ENCODE results near the gene PHLDA2. TPM values are rescaled to one million over a fixed set of nuclear protein-coding genes. Genes with fewer than 3 reads are reported as not detected.

Gene PHLDA2
- 1 to 10 TPM; 1.1 to 3.6 TPM for total RNA-seq

- Mint-ChIP-seq H3K27ac (peak within 1 kb of the TSS; percentile 33), H3K9me3 (ENCODE audit: low read depth) (no peaks in the 10 kb centered on the region), H3K4me3 (peak within 1 kb of the TSS; percentile 64), H3K27me3 (peaks cover 22% of the 10 kb centered on the region), H3K36me3 (no peaks in the 10 kb centered on the region), H3K4me1 (peaks cover 36% of the 10 kb centered on the region)
- CTCF ChIA-PET: interaction anchor here (0.7 to 5.1 kb wide), 19 partner anchors 9 to 395 kb away, joined by 3 to 51 read pairs (median 12); a partner anchor contains a TSS
- ATAC-seq: peak; percentile 40
- peak; percentile 79 for DNase-seq
These were observed at the start of gene PHLDA2 for GRCh38 chr11:2928605-2929530. TSS of gene PHLDA2 (minus strand) at chr11:2929420. CDS start at chr11:2929364, 56 bp downstream.

GRCh38 chr11:2977113-2977512 lies 47.9 kb upstream of the PHLDA2 start:
- ATAC-seq (no peak), DNase-seq (no peak)
- no peaks in the 10 kb centered on the region for H3K27me3 Mint-ChIP-seq
- peak overlapping the region; percentile 10 for H3K27ac Mint-ChIP-seq
- H3K9me3 Mint-ChIP-seq (ENCODE audit: low read depth): no peaks in the 10 kb centered on the region
- H3K36me3 Mint-ChIP-seq: peaks cover 54% of the 10 kb centered on the region
- peaks cover 51% of the 10 kb centered on the region for H3K4me1 Mint-ChIP-seq
- CTCF ChIA-PET: interaction anchor here (2.3 to 3.4 kb wide), 3 partner anchors 12 to 115 kb away, joined by 18 to 41 read pairs (median 22); no protein-coding TSS in a partner anchor
- no peak overlapping the region for H3K4me3 Mint-ChIP-seq

- H3K27me3 Mint-ChIP-seq: no peaks in the 10 kb centered on the region
- ATAC-seq (no peak), DNase-seq (no peak)
- H3K27ac Mint-ChIP-seq: peak overlapping the region; percentile 41
- peaks cover 45% of the 10 kb centered on the region for H3K4me1 Mint-ChIP-seq
- H3K36me3 Mint-ChIP-seq: peaks cover 53% of the 10 kb centered on the region
- CTCF ChIA-PET: interaction anchor here (1.0 to 3.4 kb wide), 14 partner anchors 10 to 115 kb away, joined by 3 to 41 read pairs (median 12); no protein-coding TSS in a partner anchor
- no peaks in the 10 kb centered on the region for H3K9me3 Mint-ChIP-seq (ENCODE audit: low read depth)
- H3K4me3 Mint-ChIP-seq: no peak overlapping the region
These were observed 47.3 kb upstream of the PHLDA2 start for GRCh38 chr11:2976294-2977063.

GRCh38 chr11:2975594-2975993 lies 46.4 kb upstream of the PHLDA2 start:
- Mint-ChIP-seq H3K9me3 (ENCODE audit: low read depth) (no peaks in the 10 kb centered on the region), H3K4me1 (peaks cover 41% of the 10 kb centered on the region), H3K27ac (peak overlapping the region; percentile 64), H3K36me3 (peaks cover 60% of the 10 kb centered on the region), H3K27me3 (no peaks in the 10 kb centered on the region), H3K4me3 (no peak overlapping the region)
- CTCF ChIA-PET: interaction anchor here (0.6 to 3.4 kb wide), 21 partner anchors 8 to 765 kb away, joined by 3 to 41 read pairs (median 7); partner anchors contain the start of gene PHLDA2
- ATAC-seq (peak; percentile 86), DNase-seq (peak; percentile 69)

- H3K4me3 Mint-ChIP-seq: no peak overlapping the region
- ATAC-seq (no peak), DNase-seq (no peak)
- CTCF ChIA-PET: interaction anchor here (0.7 to 3.4 kb wide), 14 partner anchors 9 to 441 kb away, joined by 3 to 41 read pairs (median 10); no protein-coding TSS in a partner anchor
- H3K27ac Mint-ChIP-seq: peak overlapping the region; percentile 5
- H3K27me3 Mint-ChIP-seq: no peaks in the 10 kb centered on the region
- peaks cover 40% of the 10 kb centered on the region for H3K4me1 Mint-ChIP-seq
- H3K9me3 Mint-ChIP-seq (ENCODE audit: low read depth): no peaks in the 10 kb centered on the region
- H3K36me3 Mint-ChIP-seq: peaks cover 71% of the 10 kb centered on the region
These were observed 45.1 kb upstream of the PHLDA2 start for GRCh38 chr11:2974272-2974671.

GRCh38 chr11:2968341-2968900 lies 39.2 kb upstream of the PHLDA2 start:
- no peak overlapping the region for H3K27ac Mint-ChIP-seq

GRCh38 chr11:2964782-2965181 lies 35.6 kb upstream of the PHLDA2 start:
- DNase-seq (no peak), ATAC-seq (no peak)
- Mint-ChIP-seq H3K4me3 (no peak overlapping the region), H3K27me3 (no peaks in the 10 kb centered on the region), H3K9me3 (ENCODE audit: low read depth) (no peaks in the 10 kb centered on the region), H3K36me3 (peaks cover 84% of the 10 kb centered on the region), H3K27ac (no peak overlapping the region), H3K4me1 (peaks cover 25% of the 10 kb centered on the region)
- CTCF ChIA-PET: no interaction called here

More at GRCh38 chr11:2968341-2968900, 39.2 kb upstream of the PHLDA2 start:
- ATAC-seq (no peak), DNase-seq (no peak)
- no peak overlapping the region for H3K4me3 Mint-ChIP-seq
- H3K9me3 Mint-ChIP-seq (ENCODE audit: low read depth): no peaks in the 10 kb centered on the region
- no peaks in the 10 kb centered on the region for H3K27me3 Mint-ChIP-seq
- peaks cover 12% of the 10 kb centered on the region for H3K4me1 Mint-ChIP-seq
- H3K36me3 Mint-ChIP-seq: peaks cover 81% of the 10 kb centered on the region
- CTCF ChIA-PET: interaction anchor here (0.7 to 1.4 kb wide), 4 partner anchors 21 to 435 kb away, joined by 3 to 5 read pairs (median 3); no protein-coding TSS in a partner anchor

- H3K27ac Mint-ChIP-seq: no peak overlapping the region
- H3K4me3 Mint-ChIP-seq: no peak overlapping the region
- no peak for DNase-seq
- no peak for ATAC-seq
- H3K36me3 Mint-ChIP-seq: peaks cover 85% of the 10 kb centered on the region
- CTCF ChIA-PET: no interaction called here
- H3K4me1 Mint-ChIP-seq: peaks cover 25% of the 10 kb centered on the region
- H3K9me3 Mint-ChIP-seq (ENCODE audit: low read depth): no peaks in the 10 kb centered on the region
- no peaks in the 10 kb centered on the region for H3K27me3 Mint-ChIP-seq
These were observed 34.5 kb upstream of the PHLDA2 start for GRCh38 chr11:2963761-2964160.

GRCh38 chr11:2963112-2963754 lies 34.0 kb upstream of the PHLDA2 start:
- H3K27ac Mint-ChIP-seq: no peak overlapping the region
- no peak for DNase-seq
- H3K4me1 Mint-ChIP-seq: peaks cover 25% of the 10 kb centered on the region
- H3K4me3 Mint-ChIP-seq: no peak overlapping the region
- H3K27me3 Mint-ChIP-seq: no peaks in the 10 kb centered on the region
- ATAC-seq: no peak
- H3K9me3 Mint-ChIP-seq (ENCODE audit: low read depth): no peaks in the 10 kb centered on the region
- H3K36me3 Mint-ChIP-seq: peaks cover 85% of the 10 kb centered on the region
- CTCF ChIA-PET: no interaction called here

- no peak overlapping the region for H3K4me3 Mint-ChIP-seq
- ATAC-seq: no peak
- peaks cover 80% of the 10 kb centered on the region for H3K36me3 Mint-ChIP-seq
- peaks cover 31% of the 10 kb centered on the region for H3K4me1 Mint-ChIP-seq
- H3K27me3 Mint-ChIP-seq: no peaks in the 10 kb centered on the region
- no peak for DNase-seq
- CTCF ChIA-PET: interaction anchor here (1.3 to 3.5 kb wide), 4 partner anchors 14 to 60 kb away, joined by 3 to 14 read pairs (median 4); partner anchors contain the start of gene PHLDA2
- peak overlapping the region; percentile 14 for H3K27ac Mint-ChIP-seq
- no peaks in the 10 kb centered on the region for H3K9me3 Mint-ChIP-seq (ENCODE audit: low read depth)
These were observed 31.9 kb upstream of the PHLDA2 start for GRCh38 chr11:2961080-2961479.

GRCh38 chr11:2960139-2960538 lies 30.9 kb upstream of the PHLDA2 start:
- H3K4me1 Mint-ChIP-seq: peaks cover 38% of the 10 kb centered on the region
- ATAC-seq: no peak
- CTCF ChIA-PET: interaction anchor here (0.7 to 3.5 kb wide), 5 partner anchors 15 to 131 kb away, joined by 3 to 14 read pairs (median 3); partner anchors contain the start of gene PHLDA2

GRCh38 chr11:2958251-2958650 lies 29.0 kb upstream of the PHLDA2 start:
- Mint-ChIP-seq H3K4me3 (no peak overlapping the region), H3K36me3 (peaks cover 83% of the 10 kb centered on the region), H3K27me3 (no peaks in the 10 kb centered on the region), H3K4me1 (peaks cover 45% of the 10 kb centered on the region), H3K27ac (no peak overlapping the region), H3K9me3 (ENCODE audit: low read depth) (no peaks in the 10 kb centered on the region)
- ATAC-seq (no peak), DNase-seq (no peak)
- CTCF ChIA-PET: interaction anchor here (0.7 to 1.8 kb wide), 4 partner anchors 17 to 133 kb away, joined by 3 to 8 read pairs (median 4); no protein-coding TSS in a partner anchor

More at GRCh38 chr11:2960139-2960538, 30.9 kb upstream of the PHLDA2 start:
- H3K27ac Mint-ChIP-seq: no peak overlapping the region
- H3K9me3 Mint-ChIP-seq (ENCODE audit: low read depth): no peaks in the 10 kb centered on the region
- no peak overlapping the region for H3K4me3 Mint-ChIP-seq
- H3K27me3 Mint-ChIP-seq: no peaks in the 10 kb centered on the region
- no peak for DNase-seq
- peaks cover 84% of the 10 kb centered on the region for H3K36me3 Mint-ChIP-seq

Measured in activated CD8-positive, alpha-beta memory T cell treated with anti-CD3 and anti-CD28 coated beads, Interleukin-2, amount 10 ng/mL, durations not matched to agents 7 days and 5 days (primary cell).